Karpas-422 (cell line): Measurements from ENCODE around the gene WDR86. TPM values are rescaled to one million over a fixed set of nuclear protein-coding genes. Genes with fewer than 3 reads are reported as not detected.

Source experiments
- DNase-seq: peaks from one replicate; pipeline ENCODE4 v3.0.0-alpha.2; 2015
- H2AFZ ChIP-seq: fragments of 200-600 bp; sonication (generic); 2 replicates; pipeline ENCODE4 v1.6.1; 2014; ENCODE audit warnings: antibody characterized with exemption, low read length, mixed read lengths
- H3K27ac ChIP-seq: fragments of 200-600 bp; sonication (generic); 2 replicates; pipeline ENCODE4 v1.5.1; 2014; ENCODE audit warnings: mild to moderate bottlenecking, low read length, moderate library complexity
- H3K27me3 ChIP-seq: fragments of 200-600 bp; sonication (generic); 2 replicates; pipeline ENCODE4 v1.6.1; 2014; ENCODE audit warnings: low read length, mixed read lengths
- H3K36me3 ChIP-seq: fragments of 200-600 bp; sonication (generic); 2 replicates; pipeline ENCODE4 v1.6.1; 2014; ENCODE audit warnings: low read length, mixed read lengths; ENCODE audit not compliant: insufficient read depth
- H3K4me1 ChIP-seq: fragments of 200-600 bp; sonication (generic); 2 replicates; pipeline ENCODE4 v1.6.1; 2014; ENCODE audit warnings: mild to moderate bottlenecking, low read length, mixed read lengths
- H3K4me2 ChIP-seq: fragments of 200-600 bp; sonication (generic); 2 replicates; pipeline ENCODE4 v1.6.1; 2014; ENCODE audit warnings: low read length, low read depth, mild to moderate bottlenecking; ENCODE audit not compliant: poor library complexity, severe bottlenecking
- H3K4me3 ChIP-seq: fragments of 200-600 bp; sonication (generic); 2 replicates; pipeline ENCODE4 v1.5.1; 2014; ENCODE audit warnings: mild to moderate bottlenecking, antibody characterized with exemption, low read length, mixed read lengths
- H3K79me2 ChIP-seq: fragments of 200-600 bp; sonication (generic); 2 replicates; pipeline ENCODE4 v1.6.1; 2014; ENCODE audit warnings: mild to moderate bottlenecking, low read length, mixed read lengths
- H3K9ac ChIP-seq: fragments of 200-600 bp; sonication (generic); 2 replicates; pipeline ENCODE4 v1.6.0; 2014; ENCODE audit warnings: low read length
- H3K9me2 ChIP-seq: fragments of 200-600 bp; sonication (generic), shearing (Covaris generic); replicated peaks from 2 replicates; pipeline ENCODE4 v1.6.0; 2014; ENCODE audit warnings: mild to moderate bottlenecking, low read length, moderate library complexity; ENCODE audit not compliant: insufficient read depth
- H3K9me3 ChIP-seq: fragments of 300-700, 200-600 bp; sonication (generic); 2 replicates; pipeline ENCODE4 v1.6.1; 2014; ENCODE audit warnings: low read length, mixed read lengths
- H4K20me1 ChIP-seq: fragments of 200-600 bp; sonication (generic); 2 replicates; pipeline ENCODE4 v1.6.1; 2014; ENCODE audit warnings: mild to moderate bottlenecking, antibody characterized with exemption, low read length, low read depth; ENCODE audit not compliant: insufficient read depth
- total RNA-seq: library from RNA; depleted of rRNA; stranded (reverse); fragments of >200 nt; shearing (Covaris generic); gene quantifications from 2 replicates; pipeline ENCODE4 v1.2.3, GENCODE V29; 2014; ENCODE audit warnings: low replicate concordance

Gene WDR86
- total RNA-seq, 1 experiment from 2014 or later: not detected

DNA sequence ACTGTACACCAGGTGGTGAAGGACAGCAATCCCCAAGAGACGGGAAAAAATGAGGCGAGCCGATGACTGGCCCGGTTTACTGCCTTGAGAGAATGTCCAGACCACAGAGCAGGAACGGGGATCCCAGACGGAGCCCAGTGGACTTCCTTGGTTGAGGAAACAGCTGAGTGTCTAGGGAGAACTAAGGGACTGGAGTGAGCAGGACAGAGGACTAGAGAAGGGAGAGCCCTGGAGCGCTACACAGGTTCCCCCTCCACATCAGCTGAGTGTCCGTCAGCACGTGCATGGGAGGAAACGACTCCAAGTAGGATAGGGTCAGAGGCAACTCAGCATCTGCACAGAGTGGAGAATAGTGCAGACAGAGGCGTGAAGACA lies 7.1 kb upstream of the WDR86 start:
- H4K20me1 ChIP-seq: no peaks in the 10 kb centered on the region
- H3K79me2 ChIP-seq: no peaks in the 10 kb centered on the region
- no peak overlapping the region for H3K27ac ChIP-seq
- no peaks in the 10 kb centered on the region for H3K4me1 ChIP-seq
- no peak overlapping the region for H3K9ac ChIP-seq
- H3K36me3 ChIP-seq: no peaks in the 10 kb centered on the region
- H3K4me2 ChIP-seq: no peak overlapping the region
- no peaks in the 10 kb centered on the region; the same call in 1 of the 2 replicates for H3K9me3 ChIP-seq
- DNase-seq: no peak
- H3K4me3 ChIP-seq: no peak overlapping the region
- H3K27me3 ChIP-seq: no peaks in the 10 kb centered on the region
- no peaks in the 10 kb centered on the region for H3K9me2 ChIP-seq
- H2AFZ ChIP-seq: no peak overlapping the region

DNA sequence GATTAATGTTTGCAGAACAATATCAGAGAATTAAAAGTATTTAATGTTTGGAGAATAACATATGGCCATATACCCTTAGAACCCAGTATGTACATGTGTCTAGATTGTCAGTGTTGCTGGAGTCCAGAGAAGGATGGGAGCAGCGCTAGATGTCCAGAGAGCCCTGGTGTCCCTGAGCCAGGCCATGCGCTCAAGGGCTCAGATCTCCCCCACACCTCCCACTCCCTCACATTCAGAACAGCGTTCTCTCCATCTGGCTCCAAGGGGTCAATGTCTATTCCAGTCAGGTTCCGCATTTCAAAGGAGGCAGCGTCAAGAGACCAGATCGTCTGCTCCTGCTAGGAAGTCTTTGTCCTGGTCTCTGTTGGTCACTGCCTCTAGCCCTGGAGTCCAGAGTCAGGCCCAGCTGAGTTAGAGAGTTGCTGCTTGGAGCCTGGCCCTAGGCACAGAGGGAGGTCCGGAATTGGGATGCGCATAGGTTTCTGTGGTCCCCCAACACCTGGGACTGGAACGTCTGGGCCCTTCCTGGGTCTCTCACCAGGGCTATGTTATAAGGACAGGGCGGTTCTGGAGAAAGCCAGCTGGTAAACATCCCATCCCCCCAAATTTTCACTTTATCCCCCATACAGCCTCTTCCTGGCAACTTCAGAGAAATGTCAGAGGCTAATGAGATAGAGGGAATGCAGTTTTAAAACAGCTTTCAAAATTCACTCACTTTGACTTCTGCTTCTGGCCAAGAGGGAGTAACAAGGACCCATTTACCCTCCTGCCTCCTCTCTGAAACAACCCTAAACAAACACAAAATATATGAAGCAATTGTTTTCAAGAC lies 6.5 kb upstream of the WDR86 start:
- no peak overlapping the region for H3K9ac ChIP-seq
- no peaks in the 10 kb centered on the region; the same call in 1 of the 2 replicates for H3K9me3 ChIP-seq
- no peaks in the 10 kb centered on the region for H3K9me2 ChIP-seq
- no peak overlapping the region for H3K4me3 ChIP-seq
- no peak overlapping the region for H3K4me2 ChIP-seq
- H3K79me2 ChIP-seq: no peaks in the 10 kb centered on the region
- no peak overlapping the region for H2AFZ ChIP-seq
- no peaks in the 10 kb centered on the region for H3K27me3 ChIP-seq
- no peak for DNase-seq
- no peaks in the 10 kb centered on the region for H3K4me1 ChIP-seq
- H3K27ac ChIP-seq: no peak overlapping the region
- H4K20me1 ChIP-seq: no peaks in the 10 kb centered on the region
- H3K36me3 ChIP-seq: no peaks in the 10 kb centered on the region

DNA sequence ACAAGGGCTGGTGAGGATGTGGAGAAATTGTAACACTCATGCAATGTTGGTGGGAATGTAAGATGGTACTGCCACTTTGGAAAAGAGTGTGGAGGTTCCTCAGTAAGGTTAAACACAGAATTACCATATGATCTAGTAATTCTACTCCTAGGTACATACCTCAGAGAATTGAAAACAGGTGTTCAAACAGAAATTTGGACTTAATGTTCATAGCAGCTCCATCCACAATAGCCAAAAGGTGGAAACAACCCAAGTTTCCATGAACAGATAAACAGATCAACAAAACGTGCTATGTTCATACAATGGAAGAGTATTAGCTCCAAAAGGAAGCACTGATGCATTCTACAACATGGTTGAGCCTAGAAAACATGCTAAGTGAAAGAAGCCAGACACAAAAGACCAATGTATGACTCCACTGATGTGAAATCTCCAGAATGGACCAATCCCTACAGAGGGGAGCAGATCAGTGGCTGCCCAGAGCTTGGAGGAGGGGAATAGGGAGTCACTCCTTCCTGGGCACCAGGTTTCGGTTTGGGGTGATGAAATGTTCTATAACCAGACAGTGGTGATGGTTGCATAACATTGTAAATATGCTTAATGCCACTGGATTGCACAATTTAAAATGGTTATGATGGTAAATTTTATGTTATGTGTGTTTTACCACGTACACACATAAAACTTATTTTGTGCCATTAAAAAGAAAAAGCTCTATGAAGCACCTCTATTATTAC lies 5.7 kb upstream of the WDR86 start:
- Histone ChIP-seq H3K9me2 (no peaks in the 10 kb centered on the region), H3K4me1 (no peaks in the 10 kb centered on the region), H3K9me3 (no peaks in the 10 kb centered on the region; the same call in 1 of the 2 replicates), H3K27me3 (no peaks in the 10 kb centered on the region), H3K9ac (no peak overlapping the region), H3K36me3 (no peaks in the 10 kb centered on the region), H3K79me2 (no peaks in the 10 kb centered on the region), H3K4me2 (no peak overlapping the region), H4K20me1 (no peaks in the 10 kb centered on the region), H2AFZ (no peak overlapping the region), H3K4me3 (no peak overlapping the region), H3K27ac (no peak overlapping the region)
- DNase-seq: no peak

DNA sequence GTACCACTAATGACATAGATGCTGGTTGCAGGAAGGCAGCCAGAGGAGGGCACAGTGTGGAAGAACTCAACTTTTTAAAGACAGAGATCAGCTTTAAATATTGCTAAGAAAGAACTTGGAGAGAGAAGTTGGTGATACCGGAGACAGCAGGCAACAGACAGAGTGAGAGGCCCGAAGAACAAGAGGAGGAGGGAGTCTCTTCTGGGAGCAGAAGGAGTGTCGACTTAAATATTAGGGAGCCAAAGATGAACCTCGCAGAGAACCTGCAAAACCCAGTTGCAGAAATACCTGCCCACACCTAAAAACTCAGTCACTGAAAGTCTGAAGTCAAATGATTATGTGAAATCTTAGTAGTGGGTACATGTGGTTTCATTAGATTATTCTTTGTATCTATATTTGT lies 3.4 kb upstream of the WDR86 start:
- Histone ChIP-seq H3K9me3 (no peaks in the 10 kb centered on the region), H3K27me3 (no peaks in the 10 kb centered on the region), H3K9ac (no peak overlapping the region), H3K36me3 (no peaks in the 10 kb centered on the region), H3K9me2 (no peaks in the 10 kb centered on the region), H3K27ac (no peak overlapping the region), H3K4me3 (no peak overlapping the region), H3K4me2 (no peak overlapping the region), H3K79me2 (no peaks in the 10 kb centered on the region), H2AFZ (no peak overlapping the region), H4K20me1 (no peaks in the 10 kb centered on the region), H3K4me1 (no peaks in the 10 kb centered on the region)
- no peak for DNase-seq

DNA sequence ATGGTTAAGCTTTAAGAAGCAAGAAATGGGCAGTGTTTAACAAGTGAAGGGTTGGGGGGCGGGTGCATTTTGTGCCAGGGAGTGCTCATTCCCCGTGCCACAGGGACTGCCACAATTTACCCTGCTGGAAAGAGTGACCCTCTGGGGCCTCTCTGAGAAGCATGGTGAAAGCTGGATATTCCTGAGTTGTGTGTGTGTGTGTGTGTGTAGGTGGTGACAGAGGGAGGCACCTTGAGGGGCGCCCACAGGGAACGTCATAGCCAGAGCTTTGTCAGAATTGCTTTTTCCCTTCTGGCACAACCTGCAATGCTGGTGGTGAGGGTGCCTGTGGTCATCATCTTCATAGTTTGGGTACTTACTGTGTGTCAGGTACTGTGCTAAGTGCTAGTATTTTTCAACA lies 2.5 kb upstream of the WDR86 start:
- no peak overlapping the region for H3K9ac ChIP-seq
- H3K9me3 ChIP-seq: no peaks in the 10 kb centered on the region
- no peaks in the 10 kb centered on the region for H3K4me1 ChIP-seq
- H3K4me2 ChIP-seq: no peak overlapping the region
- no peaks in the 10 kb centered on the region for H3K27me3 ChIP-seq
- no peaks in the 10 kb centered on the region for H4K20me1 ChIP-seq
- H2AFZ ChIP-seq: no peak overlapping the region
- no peak overlapping the region for H3K27ac ChIP-seq
- no peak overlapping the region for H3K4me3 ChIP-seq
- no peaks in the 10 kb centered on the region for H3K9me2 ChIP-seq
- no peaks in the 10 kb centered on the region for H3K36me3 ChIP-seq
- H3K79me2 ChIP-seq: no peaks in the 10 kb centered on the region
- DNase-seq: no peak

DNA sequence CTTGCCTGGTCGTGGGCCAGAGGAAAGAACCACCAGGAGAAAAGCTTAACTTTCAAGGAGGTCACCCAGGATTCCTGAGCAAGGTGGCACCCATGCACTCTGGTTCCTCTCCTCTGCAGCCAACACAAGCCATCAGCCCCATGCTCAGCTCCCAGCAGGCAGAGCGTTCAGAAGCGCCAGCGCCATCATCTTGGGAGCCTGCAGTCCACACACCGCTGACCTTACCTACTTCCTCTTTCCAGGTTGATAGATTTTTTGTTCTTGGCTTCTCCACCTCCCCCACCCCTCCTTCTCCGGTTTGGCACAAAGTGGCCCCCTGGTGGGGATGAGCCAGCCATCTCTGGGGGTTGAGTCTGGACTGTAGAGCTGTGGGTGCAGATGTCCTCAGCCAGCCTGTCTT lies 1.7 kb upstream of the WDR86 start:
- Histone ChIP-seq H3K9me2 (no peaks in the 10 kb centered on the region), H3K9me3 (no peaks in the 10 kb centered on the region), H3K27ac (no peak overlapping the region), H3K36me3 (no peaks in the 10 kb centered on the region), H3K4me1 (no peaks in the 10 kb centered on the region), H4K20me1 (no peaks in the 10 kb centered on the region), H2AFZ (no peak overlapping the region), H3K4me2 (no peak overlapping the region), H3K79me2 (no peaks in the 10 kb centered on the region), H3K27me3 (no peaks in the 10 kb centered on the region), H3K9ac (no peak overlapping the region), H3K4me3 (no peak overlapping the region)
- DNase-seq: peak; percentile 46

DNA sequence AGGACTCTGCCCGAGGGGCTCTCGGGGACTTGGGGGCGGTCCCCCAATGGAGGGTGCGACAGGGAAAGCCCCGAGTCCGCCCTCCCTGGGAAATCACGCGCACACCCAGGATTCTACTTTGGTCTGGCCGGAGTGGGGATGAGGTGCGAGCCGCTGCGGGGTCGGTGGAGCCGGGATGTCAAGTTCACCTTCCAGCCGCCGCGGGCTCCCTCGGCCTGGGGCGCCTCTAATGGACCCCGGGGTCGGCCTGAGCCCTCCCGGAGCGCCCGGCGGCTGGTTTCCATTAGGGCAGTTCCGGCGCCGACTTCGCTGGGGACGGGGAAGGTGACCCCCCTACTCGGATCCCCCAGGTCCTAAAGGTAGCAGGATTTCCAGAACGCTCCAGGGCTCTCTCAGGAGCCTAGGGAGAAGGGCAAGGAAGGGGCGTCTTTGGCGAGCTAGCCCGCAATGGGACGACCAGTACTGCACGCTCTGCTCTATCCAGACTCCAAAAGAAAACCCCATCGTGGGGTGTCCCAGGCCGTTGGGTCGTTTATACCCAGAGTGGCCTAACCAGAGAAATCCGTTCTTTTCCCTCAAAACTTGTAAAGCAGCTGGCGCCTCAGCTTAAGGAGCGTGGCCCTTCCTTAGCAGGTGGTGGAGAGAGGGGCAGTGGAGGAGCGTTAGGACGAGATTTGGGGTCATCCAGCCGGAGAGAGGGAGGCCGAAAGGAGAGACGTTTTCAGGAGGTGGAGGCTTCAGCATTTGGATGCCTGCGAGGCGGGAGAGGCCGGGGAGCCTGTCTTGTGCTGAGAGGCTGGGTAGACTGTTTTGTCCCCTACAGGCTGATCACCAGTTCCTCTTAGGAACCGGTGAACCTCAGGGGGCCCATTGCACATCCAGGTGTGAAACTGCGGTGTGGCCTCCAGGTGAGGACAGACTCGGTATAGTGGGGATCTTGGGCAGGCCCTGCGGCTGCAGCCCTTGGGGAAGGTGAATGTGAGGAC lies 860 bp upstream of the WDR86 start:
- no peaks in the 10 kb centered on the region for H3K9me2 ChIP-seq
- no peaks in the 10 kb centered on the region for H3K4me1 ChIP-seq
- no peak overlapping the region for H3K4me3 ChIP-seq
- H3K27me3 ChIP-seq: no peaks in the 10 kb centered on the region
- H2AFZ ChIP-seq: no peak overlapping the region
- no peak overlapping the region for H3K9ac ChIP-seq
- H4K20me1 ChIP-seq: no peaks in the 10 kb centered on the region
- no peak for DNase-seq
- H3K36me3 ChIP-seq: no peaks in the 10 kb centered on the region
- H3K27ac ChIP-seq: no peak overlapping the region
- H3K4me2 ChIP-seq: no peak overlapping the region
- H3K79me2 ChIP-seq: no peaks in the 10 kb centered on the region
- no peaks in the 10 kb centered on the region for H3K9me3 ChIP-seq
